ENCODE data around the gene ATXN1.

ATXN1 gene

GRCh38 chr6:16698162-16698533 lies 63.1 kb downstream of the ATXN1 start:
- no peak for DNase-seq (ENCODE audit: low read depth)

GRCh38 chr6:16697437-16698161 lies 63.7 kb downstream of the ATXN1 start:
- no peak for DNase-seq (ENCODE audit: low read depth)

- no peak for DNase-seq (ENCODE audit: low read depth)
These were observed 64.8 kb downstream of the ATXN1 start for GRCh38 chr6:16696496-16696895.

GRCh38 chr6:16694781-16695578 lies 66.3 kb downstream of the ATXN1 start:
- no peak for DNase-seq (ENCODE audit: low read depth)

GRCh38 chr6:16691324-16691723 lies 69.9 kb downstream of the ATXN1 start:
- DNase-seq (ENCODE audit: low read depth): no peak

- DNase-seq (ENCODE audit: low read depth): no peak
These were observed 70.6 kb downstream of the ATXN1 start for GRCh38 chr6:16690608-16691142.

- no peak for DNase-seq (ENCODE audit: low read depth)
These were observed 71.3 kb downstream of the ATXN1 start for GRCh38 chr6:16689788-16690607.

GRCh38 chr6:16688984-16689636 lies 72.2 kb downstream of the ATXN1 start:
- DNase-seq (ENCODE audit: low read depth): no peak

GRCh38 chr6:16688436-16688835 lies 72.8 kb downstream of the ATXN1 start:
- no peak for DNase-seq (ENCODE audit: low read depth)

GRCh38 chr6:16687045-16687444 lies 74.2 kb downstream of the ATXN1 start:
- DNase-seq (ENCODE audit: low read depth): no peak

GRCh38 chr6:16684896-16685554 lies 76.2 kb downstream of the ATXN1 start:
- DNase-seq (ENCODE audit: low read depth): peak; percentile 66

- no peak for DNase-seq (ENCODE audit: low read depth)
These were observed 77.0 kb downstream of the ATXN1 start for GRCh38 chr6:16684195-16684689.

- DNase-seq (ENCODE audit: low read depth): no peak
These were observed 77.5 kb downstream of the ATXN1 start for GRCh38 chr6:16683641-16684194.

GRCh38 chr6:16681260-16681873 lies 79.9 kb downstream of the ATXN1 start:
- DNase-seq (ENCODE audit: low read depth): no peak

- no peak for DNase-seq (ENCODE audit: low read depth)
These were observed 82.2 kb downstream of the ATXN1 start for GRCh38 chr6:16679050-16679449.

GRCh38 chr6:16677458-16677857 lies 83.8 kb downstream of the ATXN1 start:
- DNase-seq (ENCODE audit: low read depth): no peak

GRCh38 chr6:16676978-16677377 lies 84.3 kb downstream of the ATXN1 start:
- no peak for DNase-seq (ENCODE audit: low read depth)

GRCh38 chr6:16676376-16676775 lies 84.9 kb downstream of the ATXN1 start:
- DNase-seq (ENCODE audit: low read depth): no peak

GRCh38 chr6:16674801-16675392 lies 86.4 kb downstream of the ATXN1 start:
- no peak for DNase-seq (ENCODE audit: low read depth)
